Stimulated activated CD4-positive, alpha-beta T cell treated with anti-CD3 and anti-CD28 coated beads, Interleukin-2, amount 100 ng/mL, for 48 hours (primary cell): ENCODE results near the gene CPSF4L.
A peak's percentile ranks its signal among the peaks of the same experiment; 100 is the strongest.
"Not testable (repeated sequence)": the region's sequence is repeated elsewhere in the genome, so short reads cannot be mapped to it uniquely, and the experiment has no call there.

Experiments
- DNase-seq, 2 donors: peaks; one replicate each; pipeline ENCODE4 v3.0.0-alpha.2; 2020

CPSF4L gene, protein sequence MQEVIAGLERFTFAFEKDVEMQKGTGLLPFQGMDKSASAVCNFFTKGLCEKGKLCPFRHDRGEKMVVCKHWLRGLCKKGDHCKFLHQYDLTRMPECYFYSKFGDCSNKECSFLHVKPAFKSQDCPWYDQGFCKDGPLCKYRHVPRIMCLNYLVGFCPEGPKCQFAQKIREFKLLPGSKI

DNA sequence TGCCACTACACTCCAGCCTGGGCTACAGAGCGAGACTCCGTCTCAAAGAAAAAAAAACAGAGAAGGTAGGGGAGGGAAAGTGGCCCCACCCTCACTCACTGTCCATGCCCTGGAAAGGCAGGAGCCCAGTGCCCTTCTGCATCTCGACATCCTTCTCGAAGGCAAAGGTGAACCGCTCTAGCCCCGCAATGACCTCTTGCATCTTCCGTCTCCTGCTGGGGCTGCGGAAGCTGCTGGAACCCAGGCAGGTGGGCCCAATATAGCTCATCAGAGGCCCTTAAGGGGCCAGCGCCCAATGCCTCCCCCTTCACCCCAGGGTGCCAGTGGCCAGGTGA lies at the start of gene CPSF4L:
Gene CPSF4L, minus strand, starts transcription at position 264 of the 335 bp plus-strand sequence. Its CDS starts 62 bp downstream, at position 202.
- DNase-seq: no peak

DNA sequence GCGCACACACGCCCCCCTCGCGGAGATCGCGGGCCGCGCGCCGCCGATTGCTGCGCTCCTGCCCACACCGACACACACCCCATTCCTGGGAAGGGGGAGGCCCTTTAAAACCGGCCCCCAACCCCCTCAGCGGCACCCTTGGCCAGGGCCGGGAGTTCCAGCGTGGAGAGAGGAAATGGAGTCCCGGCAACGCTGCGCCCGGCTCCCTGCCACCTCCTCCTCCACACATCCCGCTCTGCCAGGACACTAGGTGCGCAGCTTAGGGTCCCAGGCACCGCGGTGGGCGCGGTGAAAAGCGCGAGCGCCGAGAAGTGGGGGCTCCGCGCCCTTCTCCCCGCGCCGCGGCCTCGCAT lies 49.7 kb upstream of the CPSF4L start:
- peak in 1 of 2 donors; percentile 7 for DNase-seq

DNA sequence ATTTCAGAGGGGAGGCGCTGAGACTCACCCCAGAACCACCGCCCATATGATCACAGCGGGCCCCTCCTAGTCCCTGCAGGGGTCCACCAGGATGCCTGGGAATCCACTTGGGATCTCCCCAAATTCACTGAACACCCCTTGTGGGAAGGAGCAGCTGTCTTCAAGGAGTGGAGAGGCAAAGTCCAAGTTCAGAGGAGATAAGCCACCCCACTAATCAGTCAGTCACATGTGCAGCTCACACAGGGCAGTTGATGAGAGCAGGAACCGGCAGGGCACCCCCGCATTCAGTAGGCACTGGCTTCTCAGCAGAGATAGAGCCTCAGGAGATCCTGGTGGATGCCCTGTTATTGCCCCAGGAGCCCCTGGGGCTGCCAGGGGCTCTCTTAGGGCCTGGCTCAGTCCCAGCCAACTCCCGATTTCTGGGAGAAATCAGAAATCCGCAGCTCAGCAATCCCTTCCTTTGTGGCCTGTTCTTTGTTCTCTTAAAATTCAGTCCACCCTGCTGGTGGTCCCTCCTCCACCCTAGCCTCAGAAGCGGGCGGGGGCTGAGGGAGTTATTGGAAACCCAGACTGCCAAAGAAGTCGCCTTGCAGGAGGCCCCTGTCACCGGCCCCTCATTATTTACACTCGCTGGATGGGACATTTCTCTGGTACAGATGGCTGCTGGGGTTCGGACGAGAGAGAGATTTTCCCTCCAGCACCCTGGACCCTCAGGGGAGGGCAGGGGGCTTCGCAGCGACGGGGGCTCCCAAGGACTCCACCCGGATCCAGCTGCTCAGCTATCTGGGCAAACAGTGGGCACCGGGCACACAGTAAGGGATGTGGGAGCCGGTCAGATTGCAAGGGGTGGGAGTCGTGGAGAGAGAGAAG lies 48.3 kb upstream of the CPSF4L start:
- DNase-seq: no peak

DNA sequence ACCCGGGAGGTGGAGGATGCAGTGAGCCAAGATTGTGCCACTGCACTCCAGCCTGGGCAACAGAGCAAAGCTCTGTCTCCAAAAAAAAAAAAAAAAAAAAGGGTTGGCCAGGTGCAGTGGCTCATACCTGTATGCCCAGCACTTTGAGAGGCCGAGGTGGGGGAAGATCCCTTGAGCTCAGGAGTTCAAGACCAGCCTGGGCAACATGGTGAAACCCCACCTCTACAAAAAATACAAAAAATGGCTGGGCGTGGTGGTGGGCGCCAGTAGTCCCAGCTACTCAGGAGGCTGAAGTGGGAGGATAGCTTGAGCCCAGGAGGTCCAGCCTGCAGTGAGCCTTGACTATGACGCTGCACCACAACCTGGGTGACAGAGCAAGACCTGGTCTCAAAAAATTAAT lies 47.3 kb upstream of the CPSF4L start:
- not testable (repeated sequence) for DNase-seq

DNA sequence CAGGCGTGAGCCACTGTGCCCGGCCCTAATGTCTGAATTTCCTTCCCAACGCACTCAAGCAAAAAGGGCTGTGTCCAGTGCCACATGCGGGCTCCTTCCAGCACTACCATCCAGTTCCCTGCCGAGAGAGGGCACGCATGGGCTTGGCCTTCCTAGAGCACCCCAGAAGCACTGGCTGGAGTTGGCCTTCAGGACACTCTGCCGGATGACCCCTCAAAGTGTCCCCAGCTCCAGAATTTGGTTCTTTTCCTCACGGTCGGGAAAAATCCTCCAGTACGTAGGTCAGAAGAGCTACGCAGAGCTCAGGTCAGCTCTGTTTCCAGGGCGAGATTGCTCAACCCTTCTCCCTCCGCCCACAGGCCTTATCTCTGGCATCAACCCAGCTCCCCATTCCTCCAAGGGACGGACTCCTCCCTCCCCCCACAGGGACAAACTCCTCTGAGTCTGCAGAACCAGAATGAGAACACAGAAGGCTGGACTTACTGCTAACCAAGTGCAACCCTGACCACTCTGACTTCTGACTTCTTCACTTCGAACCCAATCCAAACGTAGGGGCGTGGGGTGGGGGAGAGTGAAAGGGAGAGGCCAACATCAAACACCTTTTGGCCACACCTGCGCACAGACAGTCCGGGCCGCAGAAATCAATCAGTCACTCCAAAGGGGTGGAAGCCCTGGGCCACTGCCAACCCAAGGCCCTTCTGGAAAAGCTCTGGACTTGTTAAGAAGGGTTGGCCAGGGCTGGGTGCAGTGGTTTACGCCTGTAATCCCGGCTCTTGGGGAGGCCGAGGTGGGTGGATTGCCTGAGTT lies 46.5 kb upstream of the CPSF4L start:
- no peak for DNase-seq

DNA sequence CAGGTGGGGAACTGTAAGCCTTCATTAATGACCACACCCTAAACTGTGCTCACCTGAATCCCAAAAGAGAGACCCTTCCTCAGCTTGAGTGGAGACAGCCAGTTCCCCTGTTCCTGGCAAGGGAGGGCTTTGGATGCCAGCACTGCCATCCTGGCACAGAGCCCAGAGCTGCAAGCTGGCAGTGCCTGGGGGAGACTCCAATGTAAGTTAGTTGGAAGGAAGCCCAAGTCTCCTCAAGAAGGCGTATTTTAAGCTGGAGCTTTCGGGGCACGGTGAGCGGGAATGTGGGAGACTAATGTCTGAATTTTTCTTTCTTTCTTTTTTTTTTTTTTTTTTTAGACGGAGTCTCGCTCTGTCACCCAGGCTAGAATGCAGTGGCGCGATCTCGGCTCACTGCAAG lies 45.5 kb upstream of the CPSF4L start:
- DNase-seq: no peak

DNA sequence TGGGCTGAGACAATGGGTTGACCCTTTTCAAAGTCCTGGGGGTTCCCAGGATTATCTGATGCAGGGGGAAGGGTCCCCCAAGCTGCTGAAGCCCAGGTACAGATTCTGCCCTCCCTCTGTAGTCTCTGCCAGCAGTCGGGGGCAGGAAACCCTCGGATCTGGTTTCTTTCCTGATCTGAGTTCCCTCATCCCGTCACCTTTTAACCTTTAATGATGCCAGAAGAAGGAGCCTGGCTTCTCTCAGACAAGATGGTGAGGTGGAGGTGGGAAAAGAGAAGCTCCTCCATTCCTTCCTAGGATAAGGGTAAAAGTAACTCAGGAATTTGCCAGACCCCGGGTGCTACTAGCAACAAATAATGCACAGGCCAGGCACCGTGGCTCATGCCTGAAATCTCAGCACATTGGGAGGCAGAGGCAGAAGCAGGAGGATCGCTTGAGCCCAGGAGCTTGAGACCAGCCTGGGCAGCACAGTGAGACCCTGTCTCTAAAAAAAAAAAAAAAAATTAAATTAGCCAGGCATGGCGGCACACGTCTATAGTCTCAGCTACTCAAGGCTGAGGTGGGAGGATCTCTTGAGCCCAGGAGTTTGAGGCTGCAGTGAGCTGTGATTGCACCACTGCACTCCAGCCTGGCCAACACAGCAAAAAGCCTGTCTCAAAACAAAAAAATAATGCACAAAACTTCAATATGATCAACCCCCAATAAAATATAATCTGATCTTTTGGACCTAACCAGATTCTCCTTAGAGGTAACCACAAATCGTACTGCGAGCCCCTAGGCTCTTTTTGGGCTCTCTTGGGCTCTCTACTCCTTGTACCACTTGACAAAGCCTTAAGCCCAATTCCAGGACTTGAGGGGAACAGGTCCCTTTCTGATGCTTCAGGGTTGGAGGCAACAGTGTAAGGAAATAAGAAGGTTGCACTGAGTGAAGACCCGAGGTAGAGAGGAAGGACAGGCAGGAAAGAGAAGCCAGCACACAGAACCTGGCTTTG lies 44.5 kb upstream of the CPSF4L start:
- no peak for DNase-seq

DNA sequence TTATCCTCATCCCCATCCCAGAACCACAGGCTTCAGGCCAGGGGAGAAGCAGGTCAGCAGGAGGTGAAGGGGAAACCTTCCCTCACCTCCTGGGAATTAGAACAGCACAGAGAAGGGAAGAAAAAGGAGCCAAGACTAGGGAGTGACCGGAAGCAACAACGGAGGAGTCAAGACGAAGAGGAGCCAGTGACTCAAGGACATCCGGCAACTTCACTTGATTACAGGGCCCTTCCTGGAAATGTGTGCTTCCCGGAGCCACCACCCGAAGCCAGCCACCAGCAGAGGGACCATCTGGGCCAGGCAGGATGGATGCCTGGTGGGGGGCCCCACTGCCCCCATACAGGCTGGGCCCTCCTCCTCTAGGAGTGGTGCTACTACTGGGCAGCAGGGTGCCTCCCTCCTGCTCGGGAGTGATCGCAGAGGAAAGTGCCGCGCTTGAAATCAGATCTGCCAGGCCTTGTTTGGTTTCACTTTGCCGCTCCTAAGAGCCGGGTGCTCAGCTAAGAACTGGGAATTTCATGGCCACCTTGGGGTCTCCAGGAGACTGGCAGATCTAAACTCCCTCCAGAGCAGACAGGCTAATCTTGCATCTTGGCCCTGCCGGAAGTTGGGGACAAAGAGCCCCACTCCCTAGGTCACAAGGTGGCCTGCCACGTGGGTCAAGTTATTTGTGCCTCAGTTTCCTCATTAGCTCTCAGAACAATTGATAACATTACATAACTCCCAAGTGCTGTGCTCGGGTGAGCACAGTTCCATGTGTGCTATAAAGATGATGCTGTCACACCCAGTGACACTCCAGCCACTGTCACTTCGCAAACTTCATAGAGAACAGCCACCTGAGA lies 43.5 kb upstream of the CPSF4L start:
- no peak for DNase-seq

DNA sequence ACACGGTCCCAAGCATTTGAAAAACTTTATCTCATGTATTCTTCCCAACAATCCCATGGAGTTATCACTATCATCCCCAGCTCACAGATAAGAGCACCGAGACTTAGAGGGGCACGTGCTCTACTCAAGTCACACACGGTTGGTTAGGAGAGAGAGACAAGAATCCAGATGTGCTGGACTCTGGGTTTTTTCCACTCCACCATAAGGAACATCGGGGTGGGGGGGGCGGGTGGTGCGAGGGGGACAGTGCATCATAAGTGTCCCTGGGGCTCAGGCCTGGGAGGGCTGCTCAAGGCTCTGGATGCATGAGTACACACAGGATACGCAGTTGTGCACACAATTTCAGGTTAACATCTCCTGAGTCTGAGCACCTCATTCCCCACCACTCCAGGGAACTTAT lies 42.8 kb upstream of the CPSF4L start:
- DNase-seq: no peak

DNA sequence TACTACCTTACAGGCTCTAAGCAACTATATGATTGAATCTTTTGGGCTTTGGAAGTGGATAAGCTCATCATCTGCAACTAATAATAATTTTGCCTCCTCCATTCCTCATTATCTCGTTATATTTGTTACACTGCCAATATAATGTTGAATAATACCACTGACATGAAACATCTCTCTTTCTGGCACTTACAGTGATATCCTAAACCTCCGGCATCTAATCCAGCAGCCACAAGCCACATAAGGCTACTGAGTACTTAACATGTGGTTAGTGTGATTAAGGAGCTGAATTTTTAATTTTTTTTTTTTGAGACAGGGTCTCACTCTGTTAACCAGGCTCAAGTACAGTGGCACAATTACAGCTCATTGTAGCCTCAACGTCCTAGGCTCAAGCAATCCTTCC lies 40.5 kb upstream of the CPSF4L start:
- DNase-seq: no peak

DNA sequence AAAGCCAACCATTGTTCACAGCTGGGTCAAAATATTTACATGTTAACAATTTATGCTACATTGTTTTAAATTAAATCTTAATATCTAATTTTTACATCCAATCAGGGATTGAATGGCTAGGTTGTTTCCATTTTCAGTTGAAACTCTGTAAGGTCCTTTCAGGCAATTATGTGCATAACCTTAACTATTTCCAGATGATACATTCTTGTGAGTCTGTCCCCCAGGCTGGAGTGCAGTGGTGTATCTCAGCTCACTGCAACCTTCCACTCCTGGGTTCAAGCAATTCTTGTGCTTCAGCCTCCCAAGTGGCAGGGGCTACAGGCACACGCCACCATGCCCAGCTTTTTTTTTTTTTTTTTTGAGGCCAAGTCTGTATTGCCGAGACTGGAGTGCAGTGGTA lies 39.7 kb upstream of the CPSF4L start:
- no peak for DNase-seq

DNA sequence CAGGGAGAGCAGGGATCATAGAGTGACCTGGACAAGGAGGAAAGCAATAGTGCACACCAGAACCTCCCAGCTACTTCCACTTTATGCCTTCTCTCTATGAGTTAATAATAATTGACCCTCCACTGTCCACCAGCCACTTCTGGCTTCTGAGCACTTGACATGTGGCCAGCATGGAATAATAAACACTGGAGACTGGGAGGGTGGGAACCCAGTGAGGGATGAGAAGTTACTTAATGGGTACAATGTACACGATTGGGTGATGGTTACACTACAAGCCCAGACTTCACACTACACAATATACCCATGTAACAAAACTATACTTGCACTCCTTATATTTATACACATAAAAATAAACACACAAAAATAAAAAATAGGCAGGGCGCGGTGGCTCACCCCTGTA lies 38.7 kb upstream of the CPSF4L start:
- DNase-seq: no peak

DNA sequence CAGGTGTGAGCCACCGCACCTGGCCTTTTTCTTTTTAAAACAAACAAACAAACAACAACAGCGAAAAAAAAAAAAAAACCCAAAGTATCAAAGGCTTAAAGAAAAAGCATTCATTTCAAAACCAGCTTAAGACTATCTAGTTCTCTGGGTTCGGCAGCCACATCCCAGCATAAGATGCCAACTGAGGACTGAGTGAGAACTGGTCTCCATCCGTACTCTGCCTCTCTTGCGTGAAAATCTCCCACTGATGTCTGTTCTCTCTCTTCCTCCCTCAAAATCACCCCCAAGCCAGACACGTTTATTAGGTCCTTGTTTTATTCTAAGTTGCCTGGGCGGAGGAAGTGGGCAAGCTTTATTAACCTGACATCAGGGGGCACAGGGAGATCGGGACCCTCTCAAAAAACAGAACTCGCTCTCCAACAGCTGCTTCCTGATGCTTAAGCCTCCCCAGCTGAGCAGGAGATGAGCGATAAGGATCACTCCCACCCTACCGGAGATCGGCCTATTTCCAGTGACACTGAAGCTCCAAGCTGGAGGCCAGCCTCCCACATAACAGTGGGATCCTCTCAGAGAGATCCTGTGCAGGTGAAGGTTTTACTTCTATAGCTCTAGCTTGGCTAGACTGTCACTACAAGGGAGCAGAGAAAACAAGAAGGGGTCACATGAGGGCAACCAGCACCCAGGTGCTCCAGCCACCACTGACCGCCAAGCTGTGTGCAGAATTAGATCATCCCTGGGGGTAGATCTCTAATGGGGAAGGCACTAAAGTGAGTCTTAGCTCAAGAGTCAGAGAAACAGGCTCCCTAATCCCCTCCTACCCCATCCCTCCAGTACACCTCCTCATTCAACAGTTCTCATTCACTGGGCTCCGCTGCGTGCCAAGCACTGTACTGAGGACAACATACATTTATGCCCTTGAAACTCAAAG lies 36.5 kb upstream of the CPSF4L start:
- no peak for DNase-seq

DNA sequence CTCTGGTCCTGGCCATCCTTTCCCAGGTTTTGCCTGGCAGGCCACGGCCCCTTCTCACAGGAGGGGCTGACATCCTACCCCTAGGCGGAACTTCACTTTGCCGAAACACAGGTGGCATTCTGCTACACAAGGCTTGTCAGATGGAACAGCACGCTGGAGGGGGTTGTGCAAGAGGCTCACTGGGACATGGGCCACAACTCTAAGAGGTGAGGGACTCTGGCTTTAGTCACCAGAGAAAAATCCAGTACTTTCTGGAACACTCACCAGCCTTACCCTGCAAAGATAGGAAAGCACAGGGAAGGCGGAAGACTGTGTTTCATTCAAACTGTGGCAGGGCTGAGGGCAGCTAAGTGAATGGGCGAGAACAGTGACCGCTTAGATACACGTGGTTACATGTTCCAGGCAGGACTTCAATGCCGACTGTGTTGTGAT lies 31.8 kb upstream of the CPSF4L start:
- DNase-seq: no peak

DNA sequence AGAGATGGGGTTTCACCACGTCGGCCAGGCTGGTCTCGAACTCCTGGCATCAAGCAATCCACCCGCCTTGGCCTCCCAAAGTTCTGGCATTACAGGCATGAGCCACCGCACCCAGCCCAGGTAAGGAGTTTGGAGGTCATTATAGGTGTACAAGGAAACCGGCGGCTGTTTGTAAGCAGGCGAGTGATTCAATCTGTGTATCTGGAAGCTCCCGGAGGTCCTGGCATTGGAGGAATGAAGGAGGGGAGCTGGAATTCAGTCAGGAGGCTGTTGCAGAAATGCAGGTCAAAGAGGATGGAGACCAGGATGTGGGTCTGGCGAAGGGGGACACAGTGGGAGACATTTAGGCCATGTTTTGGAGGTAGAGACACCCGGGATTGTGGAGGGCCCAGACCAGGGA lies 31.4 kb upstream of the CPSF4L start:
- no peak for DNase-seq

DNA sequence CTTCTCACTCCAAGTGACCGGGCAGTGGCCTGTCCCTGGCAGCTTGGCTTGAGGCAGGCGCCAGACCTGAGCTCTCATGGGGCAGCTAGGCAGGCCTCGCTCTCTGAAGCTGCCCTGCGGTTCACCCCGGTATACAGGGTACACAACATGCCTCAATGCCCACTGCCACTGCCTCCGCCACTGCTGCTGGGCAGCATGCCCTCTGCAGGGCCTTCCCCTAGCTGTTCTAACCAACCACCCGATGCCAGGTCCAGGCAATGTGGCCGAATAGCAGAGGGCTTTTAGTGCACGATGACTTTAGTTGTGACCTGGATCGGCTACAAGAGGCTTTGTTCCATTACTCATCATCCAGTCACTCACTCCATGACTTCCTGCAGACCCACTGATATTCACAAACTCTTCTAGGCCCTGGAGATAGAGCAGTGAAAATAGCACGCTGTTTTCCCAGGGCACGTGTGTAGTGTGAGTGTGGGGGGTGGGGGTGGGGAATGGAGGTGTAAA lies 30.4 kb upstream of the CPSF4L start:
- DNase-seq: no peak

DNA sequence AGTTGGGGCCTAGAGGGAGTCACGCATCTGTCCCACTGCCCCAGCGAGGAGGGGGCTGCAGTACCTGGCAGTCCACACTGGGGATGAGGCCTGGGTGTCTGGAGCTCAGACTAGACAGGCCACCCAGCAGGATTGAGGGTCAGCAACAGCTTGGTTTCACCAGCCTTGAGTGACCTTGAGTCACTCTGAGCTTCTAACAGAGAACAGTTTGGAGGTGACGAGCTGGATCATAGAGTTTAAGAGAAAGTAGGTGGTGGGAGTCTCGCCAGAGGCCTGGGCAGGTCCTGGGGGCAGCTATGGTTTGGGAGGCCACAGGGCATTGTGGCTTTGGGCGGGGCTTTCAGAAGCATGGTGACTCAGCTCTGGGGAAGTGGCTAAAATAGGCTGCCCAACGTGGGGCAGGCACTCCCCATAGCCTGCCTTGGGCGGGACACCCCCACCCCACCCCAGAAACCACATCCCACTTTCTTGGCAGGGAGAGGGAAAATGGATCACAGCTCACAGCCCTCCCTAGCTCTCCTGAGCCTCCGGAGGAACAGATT lies 29.7 kb upstream of the CPSF4L start:
- no peak for DNase-seq

DNA sequence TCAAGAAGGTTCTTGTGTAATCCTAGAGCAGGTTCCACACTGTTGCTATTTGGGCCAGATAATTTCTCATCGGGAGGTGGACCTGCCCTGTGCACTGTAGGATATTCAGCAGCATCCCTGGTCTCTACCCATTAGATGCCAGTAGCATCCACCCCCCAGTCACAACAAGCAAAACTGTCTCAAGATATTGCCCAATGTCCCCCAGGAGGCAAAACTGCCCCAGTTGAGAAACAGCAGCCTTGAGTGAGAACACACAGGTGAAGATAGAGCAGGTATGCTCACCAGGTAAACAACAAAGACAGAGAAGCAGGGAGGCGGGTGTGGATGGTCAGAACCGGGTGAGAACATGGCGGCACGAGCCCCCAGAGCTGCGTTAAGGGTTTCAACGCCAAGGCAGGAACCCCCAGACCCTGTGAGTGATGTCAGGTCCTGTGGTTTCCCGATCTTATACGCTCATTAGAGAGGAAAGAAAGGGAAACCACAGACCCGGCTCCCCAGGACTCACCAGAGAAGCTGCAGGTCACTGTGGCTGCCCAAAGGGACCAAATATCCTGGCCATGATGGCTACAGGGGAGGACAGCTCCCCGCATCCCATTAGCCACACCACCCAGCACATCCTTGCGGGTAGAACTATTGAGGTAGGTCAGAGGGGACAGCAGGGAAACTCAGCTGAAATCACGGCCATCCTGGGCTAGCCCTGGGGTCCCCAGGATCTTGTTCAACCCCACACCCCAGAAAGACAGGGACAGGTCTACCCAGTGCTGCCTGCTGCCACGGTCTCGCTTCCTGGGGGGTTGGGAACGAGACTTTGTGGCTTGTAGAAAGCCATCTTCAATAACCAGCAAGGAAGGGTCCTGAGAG lies 28.9 kb upstream of the CPSF4L start:
- no peak for DNase-seq
